GM12878 (cell line): ENCODE data around the gene RBPJL. TPM values are rescaled to one million over a fixed set of nuclear protein-coding genes. Genes with fewer than 3 reads are reported as not detected.

Experiments used
- BACH1 ChIP-seq: fragments of 450-650 bp; IDR thresholded peaks from 2 replicates; pipeline ENCODE4 v1.6.1; 2017; ENCODE audit warnings: mild to moderate bottlenecking, borderline replicate concordance
- CBX5 ChIP-seq: sonication (generic); IDR thresholded peaks from 2 replicates; pipeline ENCODE4 v1.6.1; 2016; ENCODE audit warnings: low read depth, moderate library complexity, mild to moderate bottlenecking, inconsistent platforms
- CEBPZ ChIP-seq: fragments of 150-350 bp; IDR thresholded peaks from 2 replicates; pipeline ENCODE4 v1.6.1; 2016; ENCODE audit warnings: low read depth, low read length
- CHD1 ChIP-seq: IDR thresholded peaks from 2 replicates; pipeline ENCODE4 v1.6.1; 2012; ENCODE audit warnings: low read depth, low read length, improper control_type of control experiment
- E2F8 ChIP-seq: fragments of 450-650 bp; IDR thresholded peaks from 2 replicates; pipeline ENCODE4 v1.6.1; 2018; ENCODE audit warnings: mild to moderate bottlenecking, low read depth, moderate library complexity; ENCODE audit not compliant: partially characterized antibody
- EED ChIP-seq: sonication (generic); IDR thresholded peaks from 2 replicates; pipeline ENCODE4 v1.6.1; 2016; ENCODE audit warnings: antibody characterized with exemption, low read depth
- IKZF2 ChIP-seq, 2 experiments: fragments of 450-650 bp; IDR thresholded peaks; 2 replicates each; pipeline ENCODE4 v1.6.1; 2017; ENCODE audit warnings: mild to moderate bottlenecking in 2 of 2, moderate library complexity in 2 of 2
- MTA2 ChIP-seq: fragments of 450-650 bp; IDR thresholded peaks from 2 replicates; pipeline ENCODE4 v1.6.1; 2016; ENCODE audit warnings: low read depth, mild to moderate bottlenecking, moderate library complexity
- NFXL1 ChIP-seq: fragments of 450-650 bp; IDR thresholded peaks from 2 replicates; pipeline ENCODE4 v1.6.1; 2017; ENCODE audit warnings: antibody characterized with exemption, mild to moderate bottlenecking, borderline replicate concordance
- PML ChIP-seq: IDR thresholded peaks from 2 replicates; pipeline ENCODE4 v1.6.1; 2012; ENCODE audit warnings: low read length, inconsistent platforms
- RELB ChIP-seq: fragments of 450-650 bp; IDR thresholded peaks from 2 replicates; pipeline ENCODE4 v1.6.1; 2017; ENCODE audit warnings: low read depth, mild to moderate bottlenecking, moderate library complexity
- SMC3 ChIP-seq: IDR thresholded peaks from 2 replicates; pipeline ENCODE4 v1.6.1; 2011; ENCODE audit warnings: low read length, improper control_type of control experiment, borderline replicate concordance
- TBL1XR1 ChIP-seq: IDR thresholded peaks from 2 replicates; pipeline ENCODE4 v1.6.1; 2012; ENCODE audit warnings: low read depth, low read length, improper control_type of control experiment
- polyA plus RNA-seq, 11 experiments: library from polyadenylated mRNA; depleted of rRNA in 4 of 11; unstranded in 6 of 11; stranded (reverse) in 5 of 11; fragments of >200 nt; fragmentation: Nextera tagmentation in 4 of 11; fragmentation: Illumina TruSeq in 1 of 11; extraction: Ambion mirVana in 4 of 11; extraction: Trizol in 1 of 11; gene quantifications; 1 replicate in 1 of 11; 2 replicates in 10 of 11; pipeline versions ENCODE4 v1.2.1 to v1.2.3, GENCODE V29; 2011 to 2016; ENCODE audit warnings: inconsistent platforms in 2 of 11, missing spikeins in 2 of 11, low read depth in 1 of 11
- total RNA-seq, 4 experiments: library from RNA; depleted of rRNA in 3 of 4; stranded (reverse); fragments of >200 nt in 3 of 4; fragmentation: Illumina TruSeq in 1 of 4; extraction: Trizol in 1 of 4; gene quantifications; 2 replicates each; pipeline versions ENCODE4 v1.2.1 to v1.2.3, GENCODE V29; 2013 to 2021
- TF ChIP-seq, protein P1 (sequence below): fragments of 450-650 bp; IDR thresholded peaks from 2 replicates; pipeline ENCODE4 v1.6.1; 2017; ENCODE audit warnings: mild to moderate bottlenecking, low read depth, inconsistent platforms; ENCODE audit not compliant: poor library complexity, severe bottlenecking

Gene RBPJL
- total and polyA plus RNA-seq, 10 of the 15 experiments (the other 5 are each of a cell fraction or from before 2014, with no cell fraction given) = 0.18 TPM; not detected in 9

GRCh38 chr20:45359406-45360148 is 52.9 kb downstream of the RBPJL start (continued):
- TF ChIP-seq RELB (peak; percentile 40; the same call in 1 of the 2 replicates), EED (peak; percentile 26; the same call in 1 of the 2 replicates), IKZF2 (IDR thresholded peaks at IDR 0.05) (peak; percentile 24 to 42; a peak in 1 of 4 replicates), E2F8 (no peak), PML (no peak), SMC3 (no peak), BACH1 (no peak), TBL1XR1 (no peak), CBX5 (no peak), MTA2 (0 out of 2 replicates have a peak, but pooled peaks have one; percentile 23), CHD1 (no peak), CEBPZ (no peak), NFXL1 (no peak)
- TF ChIP-seq, protein P1, sequence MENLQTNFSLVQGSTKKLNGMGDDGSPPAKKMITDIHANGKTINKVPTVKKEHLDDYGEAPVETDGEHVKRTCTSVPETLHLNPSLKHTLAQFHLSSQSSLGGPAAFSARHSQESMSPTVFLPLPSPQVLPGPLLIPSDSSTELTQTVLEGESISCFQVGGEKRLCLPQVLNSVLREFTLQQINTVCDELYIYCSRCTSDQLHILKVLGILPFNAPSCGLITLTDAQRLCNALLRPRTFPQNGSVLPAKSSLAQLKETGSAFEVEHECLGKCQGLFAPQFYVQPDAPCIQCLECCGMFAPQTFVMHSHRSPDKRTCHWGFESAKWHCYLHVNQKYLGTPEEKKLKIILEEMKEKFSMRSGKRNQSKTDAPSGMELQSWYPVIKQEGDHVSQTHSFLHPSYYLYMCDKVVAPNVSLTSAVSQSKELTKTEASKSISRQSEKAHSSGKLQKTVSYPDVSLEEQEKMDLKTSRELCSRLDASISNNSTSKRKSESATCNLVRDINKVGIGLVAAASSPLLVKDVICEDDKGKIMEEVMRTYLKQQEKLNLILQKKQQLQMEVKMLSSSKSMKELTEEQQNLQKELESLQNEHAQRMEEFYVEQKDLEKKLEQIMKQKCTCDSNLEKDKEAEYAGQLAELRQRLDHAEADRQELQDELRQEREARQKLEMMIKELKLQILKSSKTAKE = no peak
